ENCODE measurements around the gene MRPL28.

DNA sequence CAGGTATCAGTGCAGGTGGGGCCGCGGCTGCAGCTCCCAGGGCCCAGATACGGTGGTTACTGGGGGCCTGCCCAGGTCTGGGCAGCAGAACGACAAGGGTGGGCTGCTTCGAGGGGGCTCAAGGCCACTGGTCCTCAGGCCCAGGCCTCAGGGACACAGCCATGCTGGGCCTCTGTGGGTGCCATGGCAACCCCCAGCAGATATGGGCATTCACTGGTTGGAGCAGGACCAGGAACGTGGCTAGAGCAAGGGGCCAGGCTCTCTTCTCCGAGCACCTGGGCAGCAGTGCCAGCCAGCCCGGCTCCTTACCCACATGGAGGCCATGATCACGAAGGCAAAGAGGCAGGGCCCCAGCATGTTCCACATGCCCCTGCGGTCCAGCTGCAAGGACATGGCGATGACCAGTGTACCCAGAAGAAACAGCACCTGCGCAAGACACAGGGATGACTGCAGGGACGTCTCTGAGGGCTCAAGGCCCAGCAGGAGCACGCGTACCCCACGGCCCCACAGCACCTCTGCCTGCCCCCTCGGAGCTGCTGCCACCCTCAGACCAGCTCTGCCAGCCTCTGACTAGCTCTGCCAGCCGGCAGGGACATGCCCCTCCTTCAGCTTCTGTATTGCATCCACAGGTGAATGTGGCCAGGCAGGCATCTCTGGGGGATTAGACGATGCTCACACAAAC is 2.1 kb upstream of the MRPL28 start:
- TF ChIP-seq, protein P1, sequence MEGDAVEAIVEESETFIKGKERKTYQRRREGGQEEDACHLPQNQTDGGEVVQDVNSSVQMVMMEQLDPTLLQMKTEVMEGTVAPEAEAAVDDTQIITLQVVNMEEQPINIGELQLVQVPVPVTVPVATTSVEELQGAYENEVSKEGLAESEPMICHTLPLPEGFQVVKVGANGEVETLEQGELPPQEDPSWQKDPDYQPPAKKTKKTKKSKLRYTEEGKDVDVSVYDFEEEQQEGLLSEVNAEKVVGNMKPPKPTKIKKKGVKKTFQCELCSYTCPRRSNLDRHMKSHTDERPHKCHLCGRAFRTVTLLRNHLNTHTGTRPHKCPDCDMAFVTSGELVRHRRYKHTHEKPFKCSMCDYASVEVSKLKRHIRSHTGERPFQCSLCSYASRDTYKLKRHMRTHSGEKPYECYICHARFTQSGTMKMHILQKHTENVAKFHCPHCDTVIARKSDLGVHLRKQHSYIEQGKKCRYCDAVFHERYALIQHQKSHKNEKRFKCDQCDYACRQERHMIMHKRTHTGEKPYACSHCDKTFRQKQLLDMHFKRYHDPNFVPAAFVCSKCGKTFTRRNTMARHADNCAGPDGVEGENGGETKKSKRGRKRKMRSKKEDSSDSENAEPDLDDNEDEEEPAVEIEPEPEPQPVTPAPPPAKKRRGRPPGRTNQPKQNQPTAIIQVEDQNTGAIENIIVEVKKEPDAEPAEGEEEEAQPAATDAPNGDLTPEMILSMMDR (IDR thresholded peaks at IDR 0.05): no peak
- TF ChIP-seq POLR2AphosphoS5 (IDR thresholded peaks at IDR 0.05): no peak
- TF ChIP-seq POLR2A (IDR thresholded peaks at IDR 0.05): no peak
- no peak for TF ChIP-seq EP300 (IDR thresholded peaks at IDR 0.05)
